ENCODE data around the gene SCRN2.

SCRN2 gene

DNA sequence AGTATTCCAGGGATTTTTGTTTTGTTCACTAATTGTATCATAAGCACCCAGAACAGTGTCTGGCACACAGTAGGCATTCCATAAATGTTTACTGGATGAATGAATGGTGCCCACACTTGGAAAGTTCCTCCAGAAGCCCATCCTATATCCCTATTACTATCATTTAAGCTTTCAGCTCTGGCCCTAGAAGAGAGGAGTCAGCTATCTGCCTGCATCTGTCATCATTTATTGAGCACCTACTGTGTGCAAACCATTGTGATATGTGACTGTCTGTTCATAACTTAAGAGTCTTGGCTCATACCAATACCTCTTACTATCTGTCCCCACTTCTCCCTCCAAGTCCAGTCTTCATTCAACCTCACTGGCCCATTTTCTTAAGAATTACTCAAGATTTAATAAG, 30.0 kb upstream of the SCRN2 start:
- DNase-seq, result no peak

DNA sequence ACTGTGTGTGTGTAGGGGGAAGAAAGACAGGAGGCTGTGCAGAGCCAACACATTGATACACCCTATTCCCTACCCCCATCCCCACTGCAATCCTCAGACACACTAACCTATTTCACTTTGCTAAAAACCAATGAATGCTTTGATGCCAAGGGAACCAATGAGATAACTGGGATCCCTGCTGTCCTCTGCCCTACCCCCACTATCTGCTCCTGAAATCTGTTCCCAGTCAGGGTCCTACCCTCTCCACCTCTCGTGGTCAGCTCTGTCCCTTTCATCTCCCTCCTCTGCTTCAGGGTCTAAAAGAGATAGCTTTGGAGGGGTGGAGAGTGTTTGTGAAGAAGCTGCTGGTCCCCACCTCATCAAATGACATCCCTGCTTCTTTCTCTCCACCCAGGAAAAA, 29.0 kb upstream of the SCRN2 start:
- DNase-seq, result no peak

DNA sequence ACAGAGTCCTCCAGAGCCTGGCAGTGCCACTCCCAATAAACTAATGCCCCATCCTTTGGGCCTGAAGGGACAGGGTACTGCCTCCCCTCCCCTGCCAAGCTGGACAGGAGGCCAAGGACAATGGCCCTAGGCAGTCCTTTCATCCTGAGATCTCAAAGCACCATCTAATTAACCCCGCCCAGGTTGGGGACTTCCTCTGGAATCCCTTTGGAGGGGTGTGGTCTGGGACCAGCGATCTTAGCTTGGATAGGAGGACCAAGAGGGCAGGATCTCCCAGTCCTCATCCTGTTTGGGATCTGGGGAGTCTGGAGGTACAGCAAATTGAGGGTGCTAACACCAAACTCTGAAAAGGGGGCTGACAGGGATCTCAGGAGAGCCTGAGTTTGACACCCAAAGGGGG, 28.0 kb upstream of the SCRN2 start:
- no peak for DNase-seq

DNA sequence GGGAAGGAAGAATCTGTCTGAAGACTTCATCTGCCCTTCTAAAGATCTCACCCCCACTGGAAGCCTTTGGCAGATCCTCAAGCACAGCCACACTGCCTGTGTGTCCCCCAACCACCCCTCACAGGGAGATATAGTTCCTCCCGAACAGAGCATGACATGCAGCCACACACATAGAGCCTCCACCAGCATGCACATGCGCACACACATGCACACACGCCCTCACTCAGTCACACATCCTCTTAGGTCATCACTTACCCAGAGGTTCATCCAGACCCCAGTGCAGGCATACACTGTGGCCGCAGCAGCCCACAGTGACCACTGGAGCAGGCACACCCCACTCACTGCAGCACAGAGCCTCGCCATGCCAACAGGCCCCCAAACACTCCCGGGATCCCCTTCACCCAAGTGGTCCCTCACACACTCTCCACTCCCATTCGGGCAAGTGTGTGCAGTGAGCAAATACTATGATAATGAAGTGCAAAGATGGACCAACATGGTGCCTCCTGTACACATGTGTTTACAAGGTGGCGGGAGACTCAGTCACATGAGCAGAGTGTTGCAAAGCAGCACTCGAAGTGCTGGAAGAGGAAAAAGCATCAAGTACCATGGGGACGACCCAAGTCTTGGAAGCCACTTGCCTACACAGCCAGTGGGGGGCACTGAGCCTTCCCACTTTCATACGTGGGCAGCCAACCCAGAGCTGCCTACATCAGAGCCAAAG, 26.9 kb upstream of the SCRN2 start:
- DNase-seq, result no peak

DNA sequence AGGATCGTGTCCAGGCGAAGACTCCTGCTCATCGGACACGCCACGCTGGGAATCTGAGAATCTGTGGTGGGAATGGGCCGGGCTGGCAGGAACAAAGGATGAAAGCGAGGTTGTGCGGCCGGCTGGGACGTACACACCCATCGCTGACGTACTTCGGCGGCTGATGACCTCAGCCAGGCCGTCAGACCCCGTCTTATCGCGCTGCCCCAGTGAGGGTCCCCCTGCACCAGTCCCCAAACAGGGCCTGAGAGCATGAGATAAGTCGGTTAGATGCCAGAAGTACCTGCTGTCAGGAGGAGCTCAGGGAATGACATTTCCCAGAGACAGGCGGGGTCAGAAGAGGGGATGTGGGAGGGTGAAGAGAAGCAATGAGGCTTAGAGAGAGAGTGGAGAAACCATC, 25.9 kb upstream of the SCRN2 start:
- no peak for DNase-seq

DNA sequence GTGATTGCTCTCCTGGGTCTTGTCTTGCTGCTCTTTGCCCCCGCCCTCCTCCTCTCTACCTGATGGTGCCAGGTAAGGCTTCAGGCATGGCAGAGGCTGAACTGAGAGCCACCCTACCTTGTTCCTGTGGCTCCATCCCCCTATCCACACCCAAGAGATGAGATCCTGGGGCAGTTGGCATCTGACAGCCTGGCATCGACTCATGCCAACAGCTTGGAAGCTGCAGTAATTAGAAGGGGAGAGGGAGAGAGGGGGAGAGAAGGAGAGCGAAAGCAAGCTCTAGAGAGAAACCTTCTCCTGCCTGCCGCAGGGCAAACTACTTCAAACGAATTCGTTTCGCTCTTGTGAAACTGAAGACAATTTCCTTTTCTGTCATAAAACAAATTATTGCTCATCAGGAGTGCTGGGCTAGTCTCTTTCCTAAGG, 23.7 kb upstream of the SCRN2 start:
- no peak for DNase-seq

DNA sequence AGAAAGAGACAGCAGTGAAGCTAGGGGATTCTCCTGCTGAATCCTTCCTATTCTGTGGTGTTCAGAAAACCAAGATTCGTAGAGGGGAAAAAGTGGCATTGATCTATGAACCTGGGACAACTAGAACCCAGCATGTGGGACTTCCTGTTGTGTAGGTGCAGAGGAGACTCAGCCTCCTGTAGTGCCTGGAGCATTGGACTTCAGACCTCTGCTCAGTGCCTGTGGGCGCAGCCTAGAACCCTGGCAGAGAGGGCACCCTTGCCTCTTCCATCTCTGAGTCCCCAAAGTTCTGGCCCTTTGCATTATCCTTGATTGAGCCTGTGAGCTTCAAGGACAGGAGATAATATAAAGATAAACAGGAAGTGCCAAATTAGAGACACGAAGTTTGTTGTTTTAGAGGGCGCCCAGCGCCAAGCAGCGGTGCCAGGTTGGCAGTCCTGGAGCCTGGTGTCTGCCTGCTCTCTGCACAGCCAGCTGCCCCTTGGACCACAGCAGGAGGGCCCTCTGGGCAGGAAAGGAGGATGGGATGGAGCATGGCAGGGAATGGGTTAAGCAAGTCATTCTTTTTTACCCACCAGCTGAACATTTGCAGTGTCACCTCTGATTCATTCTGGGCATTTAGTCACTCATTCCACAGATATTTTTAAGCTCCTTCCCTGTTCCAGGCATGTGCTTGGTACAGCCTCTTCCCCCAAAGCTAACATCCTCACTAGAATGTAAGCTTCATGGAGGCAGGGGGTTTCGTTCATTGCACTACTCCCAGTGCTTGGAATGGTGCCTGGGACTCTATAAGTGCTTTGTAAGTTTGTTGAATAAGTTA, 21.8 kb upstream of the SCRN2 start:
- peak; percentile 38 for DNase-seq

DNA sequence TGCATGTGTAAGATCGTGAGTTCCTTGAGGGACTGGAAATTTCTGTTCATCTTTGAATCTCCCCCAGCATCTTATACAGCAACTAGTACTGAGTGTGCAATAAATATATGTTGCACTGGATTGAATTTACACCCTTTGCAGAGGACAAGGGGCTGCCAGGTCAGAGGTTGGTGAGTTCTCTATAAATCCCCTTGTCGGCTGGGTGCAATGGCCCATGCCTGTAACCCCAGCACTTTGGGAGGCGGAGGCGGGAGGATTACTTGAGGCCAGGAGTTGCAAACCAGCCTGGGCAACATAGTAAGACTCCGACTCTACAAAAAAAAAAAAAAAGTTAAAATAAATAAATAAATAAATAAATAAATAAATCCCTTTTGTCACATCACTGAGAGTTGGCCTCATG, 19.3 kb upstream of the SCRN2 start:
- DNase-seq, result no peak

DNA sequence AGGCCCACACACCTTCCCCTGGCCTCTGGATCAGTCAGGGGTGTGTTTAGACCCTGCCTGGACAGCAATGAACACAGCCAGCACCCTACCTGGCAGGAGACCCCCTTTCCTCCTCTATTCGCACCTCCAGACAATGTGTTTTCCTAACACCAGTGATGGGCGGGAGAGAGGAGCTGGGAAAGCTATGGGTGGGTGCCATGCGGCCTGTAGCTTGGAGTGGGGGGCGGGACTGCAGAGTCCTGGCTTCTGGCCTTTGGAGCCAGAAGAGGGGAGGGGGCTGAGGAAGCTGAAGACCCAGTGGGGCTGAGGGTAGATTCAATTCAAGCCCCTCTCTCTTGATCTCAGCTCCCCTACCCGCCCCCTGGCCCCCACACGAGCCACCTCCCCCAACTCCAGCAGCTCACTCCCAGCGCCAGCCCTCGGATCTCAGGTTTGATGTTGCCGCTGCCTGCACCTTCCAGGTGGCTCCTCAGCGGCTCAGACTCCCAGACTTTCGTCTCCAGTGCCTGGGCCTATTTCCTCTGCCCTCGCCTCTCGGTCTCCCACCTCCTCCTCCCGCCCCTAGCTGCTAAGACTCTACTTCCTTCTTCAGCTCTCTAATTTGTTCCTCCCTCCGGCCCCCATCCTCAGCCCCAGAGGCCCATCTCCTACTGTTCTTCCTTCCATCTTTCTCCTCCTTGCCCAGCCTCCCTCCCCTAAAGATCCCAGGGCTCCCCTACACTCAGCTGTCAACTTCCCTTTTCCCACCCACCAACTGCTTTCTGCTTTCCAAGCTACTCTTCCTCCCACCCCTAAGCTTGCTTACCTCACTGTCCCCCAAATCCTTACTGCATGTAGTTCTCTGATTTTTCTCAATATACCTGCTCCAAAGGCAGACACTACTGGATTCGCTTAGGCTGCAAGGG, 16.7 kb upstream of the SCRN2 start:
- no peak for DNase-seq

DNA sequence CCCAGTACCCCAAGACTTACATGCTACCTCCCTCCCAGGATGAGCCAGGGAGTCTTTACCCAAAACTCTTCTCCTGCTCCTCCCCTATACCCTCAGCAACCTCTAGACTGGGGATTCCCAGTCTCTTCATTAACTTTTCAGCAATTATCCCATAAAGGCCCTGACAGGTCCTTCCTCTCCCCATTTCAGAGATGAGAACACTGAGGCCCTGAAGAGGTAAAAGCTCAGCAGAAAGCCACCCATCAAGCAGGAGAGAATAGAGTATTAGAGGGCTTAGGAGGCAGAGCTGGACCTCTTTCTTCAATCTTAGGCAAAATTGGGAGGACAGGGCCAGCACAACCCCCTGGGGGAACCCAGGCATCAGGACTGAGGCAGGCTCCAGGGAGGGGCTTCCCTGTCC, 15.8 kb upstream of the SCRN2 start:
- DNase-seq, result no peak

DNA sequence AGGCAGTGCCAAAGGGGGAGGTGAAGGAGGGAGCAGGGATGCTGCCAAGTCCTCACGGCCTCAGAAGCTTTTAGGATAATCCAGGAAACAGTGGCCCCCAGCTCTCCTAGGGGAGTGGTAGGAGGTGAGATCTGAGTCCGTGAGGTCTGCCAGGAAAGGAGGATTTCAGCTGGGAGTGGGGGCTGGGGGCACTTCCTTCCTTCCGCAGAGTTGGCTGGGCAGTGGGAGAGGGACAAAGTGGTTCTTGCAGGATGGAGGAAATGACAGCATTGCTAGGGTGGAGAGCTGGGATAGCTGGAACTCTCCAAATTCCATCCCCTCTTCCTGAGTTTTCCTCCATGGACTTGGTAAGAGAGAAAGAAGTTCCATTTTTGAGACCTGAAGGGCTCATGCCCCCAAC, 14.7 kb upstream of the SCRN2 start:
- no peak for DNase-seq

DNA sequence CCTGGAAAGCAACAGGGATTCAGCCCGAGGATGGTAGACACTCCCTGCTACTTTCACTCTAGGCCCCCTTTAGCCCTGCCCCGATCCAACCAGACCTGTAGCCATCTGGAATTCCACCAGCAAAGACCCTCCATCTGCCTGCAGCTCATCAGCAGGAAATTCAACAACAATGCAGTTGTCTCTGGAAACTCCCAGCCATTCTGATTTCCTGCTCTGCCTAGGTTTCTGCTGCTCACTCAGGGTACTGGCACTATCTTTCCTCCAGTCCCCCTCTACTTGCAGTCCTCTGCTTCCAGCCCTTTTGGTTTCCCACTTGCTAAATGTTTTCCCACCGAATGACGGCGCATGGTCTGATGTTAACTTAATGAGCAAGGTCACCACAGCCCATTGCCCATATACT, 12.5 kb upstream of the SCRN2 start:
- DNase-seq, result no peak

DNA sequence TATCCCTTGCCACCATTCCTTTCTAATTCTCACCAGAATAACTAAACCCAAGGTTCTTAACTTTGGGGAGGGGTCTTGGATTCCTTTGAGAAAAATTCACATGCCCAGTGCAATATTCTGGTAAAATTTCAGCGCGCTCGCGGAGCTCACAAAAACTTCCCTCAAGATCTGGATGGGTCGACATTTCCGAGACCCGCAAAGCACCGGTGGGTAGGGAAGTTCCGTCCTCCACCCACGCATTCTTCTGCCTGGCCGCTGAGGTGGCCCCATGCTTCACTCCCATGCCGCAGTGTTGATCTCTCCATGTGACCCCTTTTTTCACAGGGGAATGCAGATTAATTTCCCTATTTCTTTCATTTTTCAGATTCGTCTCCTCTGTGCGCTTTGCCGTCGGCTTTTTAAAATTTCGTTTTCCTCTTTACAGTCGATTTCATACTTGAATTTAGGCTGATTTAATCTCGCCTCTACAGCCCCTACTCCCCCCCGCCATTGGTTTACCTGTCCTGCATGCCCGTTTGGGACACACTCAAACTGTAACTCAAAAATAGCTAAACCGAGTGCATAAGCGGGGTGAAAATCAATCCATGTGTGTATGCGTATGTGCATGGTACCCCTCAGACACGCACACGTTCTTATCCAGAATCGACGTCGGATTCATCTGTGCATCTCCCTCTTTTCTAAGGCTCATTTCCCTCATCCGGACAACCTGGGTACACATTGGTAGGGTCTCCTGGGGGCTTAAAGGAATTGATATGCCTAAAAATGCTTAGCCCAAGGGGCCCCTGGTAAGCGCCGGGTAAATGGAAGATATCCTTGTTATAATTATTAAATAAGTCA, 11.3 kb upstream of the SCRN2 start:
- DNase-seq, result no peak

DNA sequence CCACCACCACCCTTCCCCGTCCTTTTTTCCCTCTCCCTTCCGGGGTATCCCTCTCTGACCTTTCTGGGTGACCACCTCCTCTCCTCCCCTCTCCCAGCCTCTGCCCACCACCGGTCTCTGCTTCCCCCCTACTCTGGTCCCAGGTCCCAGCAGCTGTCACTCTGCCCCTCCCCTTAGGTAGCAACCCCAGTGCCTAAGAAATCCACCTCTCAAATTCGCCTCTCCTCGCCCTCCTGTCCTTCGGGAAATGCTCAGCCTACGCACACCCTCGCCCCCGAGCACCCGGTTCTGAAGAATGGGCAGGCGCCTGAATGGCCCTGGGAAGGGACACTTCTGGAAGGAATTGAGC, 10.7 kb upstream of the SCRN2 start:
- DNase-seq, result no peak

DNA sequence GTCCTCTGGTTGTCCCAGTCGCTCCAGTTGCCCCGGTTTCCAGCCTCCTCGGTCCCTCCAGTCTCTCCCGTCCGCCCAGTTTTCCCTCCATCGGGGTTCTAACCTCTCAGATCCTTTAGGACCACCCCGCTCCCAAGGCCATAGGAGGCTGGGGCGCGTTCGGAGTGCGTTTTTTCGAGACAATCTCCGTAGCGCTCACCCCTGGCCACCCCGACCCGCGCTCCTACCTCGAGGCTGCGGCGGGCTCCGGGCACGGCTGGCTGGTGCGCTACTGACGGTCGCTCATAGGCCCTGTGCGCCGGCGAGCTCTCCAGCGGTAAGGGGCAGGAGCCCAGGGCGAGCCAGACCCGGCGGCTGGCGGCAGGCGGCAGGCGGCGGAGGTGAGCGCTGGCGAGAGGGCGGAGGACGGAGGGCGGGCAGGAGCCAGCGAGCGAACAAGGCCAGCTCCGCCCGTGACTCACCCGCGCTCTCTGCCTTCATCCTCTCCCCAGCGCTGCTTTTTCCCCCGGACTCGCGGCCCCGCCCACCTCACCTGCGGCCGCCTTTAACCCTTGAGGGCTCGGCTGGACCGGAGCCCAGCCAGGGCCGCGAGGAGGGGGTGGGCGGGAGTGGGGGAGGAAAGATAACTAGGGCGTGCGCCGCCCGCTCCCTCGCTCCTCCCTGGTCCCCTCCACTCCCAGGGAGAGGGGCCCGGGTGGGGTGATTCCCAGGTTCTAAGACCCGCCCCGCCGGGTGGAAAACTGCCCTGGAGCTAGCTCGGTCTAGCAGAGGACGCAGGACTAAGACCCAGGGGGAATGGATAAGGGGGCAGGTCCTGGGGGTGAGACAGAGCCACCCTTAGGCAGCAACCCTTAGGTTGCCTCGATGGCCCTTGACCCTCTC, 9.9 kb upstream of the SCRN2 start, which contains the start of gene SP6:
Gene SP6 (minus strand): TSS at position 472 of the 882 bp plus-strand sequence. CDS start 2,734 bp downstream, outside the sequence.
- DNase-seq, result peak; percentile 44

DNA sequence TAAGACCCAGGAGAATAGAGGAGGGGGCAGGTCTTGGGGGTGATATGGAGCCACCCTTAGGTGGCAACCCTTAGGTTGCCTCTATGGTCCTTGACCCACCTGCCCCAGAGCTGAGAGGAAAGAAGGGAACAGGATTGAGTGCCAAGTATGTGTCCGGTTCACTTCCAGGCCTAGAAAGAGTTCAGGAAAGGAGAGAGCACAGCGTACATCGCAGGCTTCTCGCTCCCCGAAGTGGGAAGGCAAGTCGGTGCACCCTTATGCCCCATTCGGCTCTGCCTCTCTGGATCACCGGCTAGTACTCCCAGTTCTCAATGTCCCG, 9.3 kb upstream of the SCRN2 start:
- no peak for DNase-seq

DNA sequence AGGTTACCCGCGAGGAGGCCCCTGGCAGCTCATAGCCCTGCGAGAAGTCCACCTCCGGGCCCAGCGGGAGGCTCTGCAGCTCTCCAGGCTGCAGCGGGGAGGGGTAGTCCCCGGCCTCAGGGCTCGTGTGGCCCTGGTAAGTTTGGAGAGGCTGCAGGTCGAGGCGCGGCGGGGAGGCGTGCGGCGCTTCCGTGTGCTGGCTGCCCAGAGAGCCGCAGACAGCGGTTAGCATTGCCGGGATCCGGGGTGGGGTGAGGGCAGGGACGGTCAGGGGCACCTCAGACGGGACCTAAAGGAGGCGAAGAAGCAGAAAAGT, 7.1 kb upstream of the SCRN2 start:
- DNase-seq, result no peak

DNA sequence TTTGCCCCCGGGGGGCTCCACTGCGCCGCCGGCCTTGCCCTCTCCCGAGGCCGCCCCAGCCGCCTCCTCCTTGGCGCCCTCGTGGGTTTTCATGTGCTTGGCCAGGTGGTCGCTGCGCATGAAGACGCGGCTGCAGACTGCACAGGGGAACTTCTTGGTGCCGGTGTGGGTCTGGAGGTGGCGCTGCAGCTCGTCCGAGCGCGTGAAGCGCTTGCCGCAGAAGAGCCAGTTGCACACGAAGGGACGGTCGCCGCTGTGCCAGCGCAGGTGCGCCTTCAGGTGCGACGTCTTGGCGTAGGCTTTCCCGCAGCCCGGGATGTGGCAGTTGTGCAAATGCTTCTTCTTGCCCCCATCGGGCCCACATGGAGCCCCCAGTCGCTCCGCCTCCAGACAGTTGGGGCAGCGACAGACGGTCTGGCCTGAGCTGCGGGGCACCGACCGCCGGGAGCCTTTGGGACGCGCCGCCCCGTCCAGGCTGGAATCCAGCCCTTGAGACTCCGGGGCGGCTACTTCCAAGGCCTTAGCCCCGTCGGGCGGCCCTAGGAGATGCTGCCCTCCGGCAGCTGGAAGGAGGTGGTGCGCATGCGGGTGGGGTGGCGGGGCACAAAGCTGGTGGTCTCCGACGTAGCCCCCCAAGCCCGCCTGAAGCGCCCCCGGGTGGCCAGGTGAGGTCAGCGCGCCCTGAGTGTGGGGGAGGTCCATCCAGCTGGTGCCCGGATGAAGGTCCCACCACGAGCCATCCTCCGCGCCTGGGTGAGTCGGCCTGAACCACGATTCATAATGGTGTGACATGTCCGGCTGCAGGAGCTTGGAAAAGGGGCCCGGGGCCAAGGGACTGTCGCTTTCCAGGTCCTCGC, 6.5 kb upstream of the SCRN2 start:
- DNase-seq, result no peak

DNA sequence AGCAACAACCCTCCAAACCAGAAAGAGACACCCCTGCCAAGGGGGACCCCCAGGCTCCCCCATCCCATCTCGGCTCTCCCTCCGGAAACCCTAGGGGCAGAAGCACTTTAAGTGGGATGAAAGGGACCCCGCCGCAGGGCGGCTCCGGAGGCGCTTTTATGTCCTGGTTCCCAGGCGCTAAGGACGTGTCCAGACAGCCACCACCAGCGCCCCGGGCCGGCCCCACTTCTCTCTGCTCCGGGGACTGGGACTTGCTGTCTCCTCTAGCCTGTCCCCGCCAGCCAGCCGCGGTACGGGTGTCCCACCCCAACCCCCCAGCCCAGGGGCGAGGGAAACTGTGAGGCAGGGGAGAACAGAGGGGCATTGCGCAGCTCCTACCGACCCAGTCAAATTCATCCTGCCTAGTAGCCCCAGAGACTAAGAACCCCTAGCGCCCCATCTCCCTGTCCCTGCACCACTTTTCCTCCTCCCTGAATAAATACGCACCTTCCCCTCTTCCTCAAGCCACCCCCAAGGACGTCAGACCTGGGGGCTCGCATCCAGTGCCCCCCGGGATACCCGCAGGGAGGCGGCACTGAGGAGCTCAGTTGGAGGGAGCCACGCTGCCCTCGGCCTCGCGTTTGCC, 5.8 kb upstream of the SCRN2 start:
- no peak for DNase-seq

DNA sequence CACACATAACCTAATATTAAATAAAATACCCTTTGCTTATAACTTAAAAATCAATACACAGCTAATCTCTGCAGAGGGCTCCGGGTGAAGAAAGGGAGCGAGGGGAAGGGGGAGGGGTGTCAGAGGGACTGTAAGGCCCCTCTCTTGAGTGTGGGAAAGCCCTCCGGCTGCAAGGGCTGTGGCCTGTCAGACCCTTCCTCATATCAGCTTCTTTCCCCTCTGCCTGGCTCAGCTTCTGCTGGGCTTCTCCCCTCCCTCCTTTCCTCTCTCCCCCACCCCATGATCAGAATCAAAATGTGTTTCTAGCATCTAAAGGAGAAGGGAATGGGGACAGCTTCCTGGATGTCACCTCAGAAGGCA, 4.6 kb upstream of the SCRN2 start:
- no peak for DNase-seq

All from amniotic stem cell (primary cell).